ENCODE results near the gene SRSF3. TPM values are rescaled to one million over a fixed set of nuclear protein-coding genes. Genes with fewer than 3 reads are reported as not detected.

Gene SRSF3
- 100 to 1,000 TPM; 583 to 634 (median 599) TPM for polyA plus RNA-seq (ENCODE audit: insufficient read length in 4 of 4)

GRCh38 chr6:36594029-36594815 lies at the start of gene SRSF3:
TSS of gene SRSF3 (plus strand) at chr6:36594362. CDS start at chr6:36596763, 2,401 bp downstream.
- peak; percentile 91 to 96 (median 94) for DNase-seq (ENCODE audit: low read depth in 4 of 4, low spot score in 3 of 4)

- DNase-seq (ENCODE audit: low read depth in 4 of 4, low spot score in 3 of 4) = no peak
Measured at GRCh38 chr6:36545767-36546307, 48.3 kb upstream of the SRSF3 start.

GRCh38 chr6:36546308-36546919 lies 47.7 kb upstream of the SRSF3 start:
- DNase-seq (ENCODE audit: low read depth in 4 of 4, low spot score in 3 of 4) = peak in 2 of 4 donors; percentile 20 to 23

- DNase-seq (ENCODE audit: low read depth in 4 of 4, low spot score in 3 of 4) = peak; percentile 77 to 88 (median 82)
Measured at GRCh38 chr6:36546920-36547645, 47.1 kb upstream of the SRSF3 start, which contains the start of gene STK38. TSS of gene STK38 (minus strand) at chr6:36547479. CDS start at chr6:36540202, 7,277 bp downstream.

GRCh38 chr6:36547646-36548400 lies 46.3 kb upstream of the SRSF3 start:
- no peak for DNase-seq (ENCODE audit: low read depth in 4 of 4, low spot score in 3 of 4)

GRCh38 chr6:36548401-36548743 lies 45.8 kb upstream of the SRSF3 start:
- no peak for DNase-seq (ENCODE audit: low read depth in 4 of 4, low spot score in 3 of 4)

GRCh38 chr6:36550473-36551000 lies 43.6 kb upstream of the SRSF3 start:
- no peak for DNase-seq (ENCODE audit: low read depth in 4 of 4, low spot score in 3 of 4)

GRCh38 chr6:36555750-36556252 lies 38.4 kb upstream of the SRSF3 start:
- DNase-seq (ENCODE audit: low read depth in 4 of 4, low spot score in 3 of 4) = no peak

- no peak for DNase-seq (ENCODE audit: low read depth in 4 of 4, low spot score in 3 of 4)
Measured at GRCh38 chr6:36556281-36556680, 37.9 kb upstream of the SRSF3 start.

- DNase-seq (ENCODE audit: low read depth in 4 of 4, low spot score in 3 of 4) = no peak
Measured at GRCh38 chr6:36559011-36559793, 35.0 kb upstream of the SRSF3 start.

GRCh38 chr6:36560822-36561221 lies 33.3 kb upstream of the SRSF3 start:
- DNase-seq (ENCODE audit: low read depth in 4 of 4, low spot score in 3 of 4) = no peak

- no peak for DNase-seq (ENCODE audit: low read depth in 4 of 4, low spot score in 3 of 4)
Measured at GRCh38 chr6:36563237-36563927, 30.8 kb upstream of the SRSF3 start.

- no peak for DNase-seq (ENCODE audit: low read depth in 4 of 4, low spot score in 3 of 4)
Measured at GRCh38 chr6:36563928-36564284, 30.3 kb upstream of the SRSF3 start.

GRCh38 chr6:36566418-36566905 lies 27.7 kb upstream of the SRSF3 start:
- DNase-seq (ENCODE audit: low read depth in 4 of 4, low spot score in 3 of 4) = no peak

GRCh38 chr6:36570264-36570663 lies 23.9 kb upstream of the SRSF3 start:
- DNase-seq (ENCODE audit: low read depth in 4 of 4, low spot score in 3 of 4) = no peak

- no peak for DNase-seq (ENCODE audit: low read depth in 4 of 4, low spot score in 3 of 4)
Measured at GRCh38 chr6:36571122-36572043, 22.8 kb upstream of the SRSF3 start.

All from right renal pelvis (tissue), 4 donors.